HS-5 (cell line): ENCODE data around the gene PFDN1.

ENCODE experiments used
- DNase-seq: peaks from one replicate; pipeline ENCODE4 v3.0.0-alpha.2; 2012; ENCODE audit warnings: low read depth

Gene PFDN1

DNA sequence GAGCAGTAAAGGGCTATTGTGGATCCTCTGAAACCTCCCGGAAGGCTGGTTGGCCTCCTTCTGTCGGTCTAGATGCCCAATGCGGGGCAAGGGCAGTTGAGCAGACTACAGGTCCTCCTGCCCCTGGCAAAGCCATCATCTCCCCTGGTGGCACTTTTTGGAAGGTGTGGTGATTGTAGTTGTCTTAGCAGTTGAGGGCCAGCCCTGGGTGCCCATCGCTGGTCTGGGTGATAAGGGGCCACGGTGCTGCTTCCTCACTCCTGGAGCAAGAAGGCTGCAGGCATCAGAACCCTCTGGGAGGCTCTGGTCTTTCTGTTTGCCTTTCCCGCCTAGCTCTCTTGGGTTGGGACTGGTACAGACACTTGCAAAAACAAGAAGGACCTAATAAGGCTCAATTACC, 64.1 kb downstream of the PFDN1 start:
- no peak for DNase-seq

- DNase-seq: no peak
Measured at GRCh38 chr5:140236891-140237598, 65.9 kb downstream of the PFDN1 start.

DNA sequence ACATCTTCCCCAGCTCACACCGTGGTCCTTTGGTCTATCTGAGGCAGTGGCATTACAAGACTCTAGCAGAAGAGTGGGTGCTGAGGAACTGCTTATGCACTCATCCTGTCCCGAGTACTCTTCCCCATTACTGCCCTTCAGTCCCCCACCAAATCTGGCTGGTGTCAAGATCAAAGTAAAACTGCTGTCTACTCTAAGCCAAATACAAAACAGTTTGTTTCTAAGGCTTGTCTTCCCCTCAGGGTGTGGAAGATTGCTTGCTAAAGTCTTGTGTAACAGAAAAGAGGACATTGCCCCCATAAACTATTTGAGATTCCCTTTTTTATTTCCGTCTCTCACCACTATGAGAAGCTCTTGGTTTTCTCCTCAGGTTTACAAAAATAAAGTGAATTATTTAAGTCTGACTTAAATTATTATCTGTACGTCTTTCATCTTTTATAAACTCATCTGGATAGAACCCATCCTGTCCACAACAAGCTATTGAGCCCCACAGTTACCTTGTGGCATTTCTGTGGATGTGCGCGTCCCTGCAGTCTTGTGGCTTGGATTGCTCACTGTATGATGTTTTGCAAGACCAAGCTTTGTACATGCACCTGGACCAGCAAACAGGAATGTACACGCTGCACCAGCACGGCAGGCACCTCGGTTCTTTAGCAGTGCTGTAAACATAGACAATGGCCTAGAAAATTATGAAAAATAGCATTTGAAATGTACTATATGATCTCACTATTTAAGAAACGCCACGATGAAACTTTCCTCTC, 66.9 kb downstream of the PFDN1 start:
- DNase-seq: no peak

- no peak for DNase-seq
Measured at GRCh38 chr5:140234377-140234989, 68.4 kb downstream of the PFDN1 start.

DNA sequence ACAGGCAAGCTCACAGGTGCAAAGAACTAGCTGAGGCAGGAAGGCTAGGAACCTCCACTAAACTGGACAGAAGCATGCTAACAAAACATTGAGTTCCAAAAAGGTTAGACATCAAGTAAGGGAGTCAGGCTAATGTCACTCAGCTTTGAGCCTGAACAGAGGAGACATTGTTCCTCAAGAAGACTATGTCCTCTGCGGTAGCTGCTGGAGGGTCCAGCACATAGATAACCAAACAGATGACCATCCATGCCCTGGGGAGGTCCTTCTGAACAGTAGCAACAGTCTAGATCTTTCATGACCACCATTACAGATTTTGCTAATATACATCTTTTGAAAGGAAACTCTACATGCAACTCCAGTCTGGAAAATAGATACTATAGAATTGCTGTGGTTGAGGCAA, 70.2 kb downstream of the PFDN1 start:
- no peak for DNase-seq

- DNase-seq: no peak
Measured at GRCh38 chr5:140230373-140230772, 72.5 kb downstream of the PFDN1 start.

DNA sequence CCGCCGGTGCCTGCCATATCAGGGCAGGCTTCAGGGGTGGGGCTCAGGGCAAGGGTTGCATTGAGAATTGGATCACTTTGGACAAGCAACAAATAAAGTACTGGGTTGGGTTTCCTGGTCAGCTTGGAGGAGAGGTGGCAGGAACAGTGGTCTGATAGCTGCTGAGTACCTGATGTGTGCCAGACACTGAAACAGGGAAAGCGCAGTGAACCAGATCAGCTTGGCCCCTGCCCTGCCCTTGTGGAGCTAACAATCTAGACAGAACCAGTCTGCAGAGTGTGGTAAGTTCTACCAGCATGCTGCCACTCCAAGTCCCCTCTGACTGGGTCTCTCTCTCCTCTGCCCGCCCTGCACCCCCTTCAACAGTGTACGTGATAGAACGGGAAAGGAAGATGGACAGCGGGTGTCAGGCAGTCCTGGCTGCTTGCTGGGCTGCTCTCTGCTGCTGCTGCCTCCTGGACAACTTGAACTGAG, 74.5 kb downstream of the PFDN1 start:
- no peak for DNase-seq

GRCh38 chr5:140227046-140227445, 75.9 kb downstream of the PFDN1 start:
- no peak for DNase-seq

DNA sequence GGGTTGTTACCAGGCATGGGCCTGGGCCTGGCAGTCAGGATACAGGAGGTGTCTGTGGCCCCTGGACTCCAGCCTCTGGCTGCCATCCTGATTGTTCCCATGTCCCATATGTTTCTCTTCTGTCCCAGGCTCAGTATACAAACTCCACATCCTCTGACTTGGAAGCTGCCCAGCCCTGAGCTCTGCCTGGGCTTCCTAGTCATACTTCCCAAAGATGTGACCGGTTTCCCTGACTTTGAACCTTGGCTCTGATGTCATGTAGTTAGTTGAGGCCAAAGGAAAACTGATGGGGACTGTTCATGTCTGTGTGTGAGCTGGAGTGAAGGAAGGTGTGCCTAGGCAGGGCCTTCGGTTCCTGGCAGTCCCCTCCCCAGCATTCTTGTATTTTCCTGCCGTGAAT, 77.5 kb downstream of the PFDN1 start:
- no peak for DNase-seq

DNA sequence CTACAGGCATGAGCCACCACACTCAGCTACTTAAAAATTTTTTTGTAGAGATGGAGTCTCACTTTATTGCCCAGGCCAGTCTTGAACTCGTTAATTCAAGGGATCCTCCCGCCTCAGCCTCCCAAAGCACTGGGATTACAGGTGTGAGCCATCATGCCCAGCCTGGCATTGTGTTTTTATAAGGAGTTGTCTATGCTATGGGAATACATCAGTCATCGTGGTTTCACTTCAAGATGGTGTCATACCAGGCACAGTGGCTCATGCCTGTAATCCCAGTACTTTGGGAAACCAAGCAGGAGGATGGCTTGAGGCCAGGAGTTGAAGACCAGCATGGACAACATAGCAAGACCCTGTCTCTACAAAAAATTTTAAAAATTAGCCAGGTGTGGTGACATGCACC, 78.2 kb downstream of the PFDN1 start:
- no peak for DNase-seq

- DNase-seq: no peak
Measured at GRCh38 chr5:140223567-140223966, 79.3 kb downstream of the PFDN1 start.

DNA sequence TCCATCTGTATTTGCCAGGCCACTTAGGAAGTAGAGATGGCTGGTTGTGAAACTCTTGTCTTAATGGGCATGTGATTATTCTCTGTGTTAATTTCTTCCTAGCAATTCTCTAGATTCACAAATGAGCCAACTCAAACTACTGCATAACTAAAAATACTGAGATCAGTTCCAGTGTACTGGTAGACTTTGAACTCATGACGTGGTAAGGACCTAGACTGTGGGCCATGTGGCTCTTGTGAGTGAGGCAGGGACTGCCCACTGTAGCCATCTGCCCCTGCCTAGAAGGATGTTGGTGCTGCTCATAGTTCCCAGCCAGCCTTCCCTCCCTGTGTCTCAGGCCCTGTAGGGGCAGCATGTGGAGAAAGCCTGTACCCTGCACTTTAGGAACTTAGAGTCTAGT, 80.5 kb downstream of the PFDN1 start:
- no peak for DNase-seq

DNA sequence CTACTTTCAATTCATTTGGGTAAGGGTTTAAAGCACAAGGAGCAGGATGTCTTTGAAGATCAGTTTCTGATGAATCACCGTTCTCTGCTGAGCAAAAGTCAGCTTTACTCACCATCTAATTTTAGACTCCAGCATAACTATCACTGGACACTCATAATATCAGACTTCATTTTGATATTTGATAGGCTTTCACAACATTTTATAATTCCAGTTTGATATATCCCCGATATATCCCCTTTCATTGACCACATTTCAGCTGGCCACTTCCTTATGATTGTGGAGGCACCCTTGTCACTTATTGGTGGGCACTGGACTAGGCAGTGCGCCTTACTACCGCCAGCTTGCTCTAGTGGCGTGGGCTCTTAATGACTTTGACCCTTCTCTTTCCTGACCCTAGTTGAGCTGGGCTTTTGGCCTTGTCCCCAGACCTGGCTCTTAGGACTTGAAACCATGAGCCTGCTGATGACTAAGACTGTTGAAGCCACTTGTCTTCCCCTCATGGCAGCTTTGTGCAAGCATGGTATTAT, 81.1 kb downstream of the PFDN1 start:
- DNase-seq: peak; percentile 82

DNA sequence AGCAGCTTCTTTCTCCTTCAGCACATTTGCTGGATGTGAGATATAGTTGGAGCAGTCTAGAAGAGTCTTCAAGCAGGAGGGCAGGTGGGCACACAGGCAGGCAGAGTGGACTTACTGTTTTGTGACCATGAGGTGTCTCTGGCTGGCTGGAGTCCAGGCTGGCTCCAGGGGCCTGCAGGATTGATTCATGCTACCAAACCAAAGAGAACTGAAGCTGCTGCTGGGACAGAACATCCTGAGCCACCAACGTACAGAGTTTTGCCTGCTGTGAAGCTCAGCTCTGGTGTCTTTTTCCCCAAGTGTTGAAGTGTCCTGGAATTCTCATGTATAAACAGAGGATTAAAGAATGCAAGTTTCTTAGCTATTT, 82.2 kb downstream of the PFDN1 start:
- DNase-seq: no peak

DNA sequence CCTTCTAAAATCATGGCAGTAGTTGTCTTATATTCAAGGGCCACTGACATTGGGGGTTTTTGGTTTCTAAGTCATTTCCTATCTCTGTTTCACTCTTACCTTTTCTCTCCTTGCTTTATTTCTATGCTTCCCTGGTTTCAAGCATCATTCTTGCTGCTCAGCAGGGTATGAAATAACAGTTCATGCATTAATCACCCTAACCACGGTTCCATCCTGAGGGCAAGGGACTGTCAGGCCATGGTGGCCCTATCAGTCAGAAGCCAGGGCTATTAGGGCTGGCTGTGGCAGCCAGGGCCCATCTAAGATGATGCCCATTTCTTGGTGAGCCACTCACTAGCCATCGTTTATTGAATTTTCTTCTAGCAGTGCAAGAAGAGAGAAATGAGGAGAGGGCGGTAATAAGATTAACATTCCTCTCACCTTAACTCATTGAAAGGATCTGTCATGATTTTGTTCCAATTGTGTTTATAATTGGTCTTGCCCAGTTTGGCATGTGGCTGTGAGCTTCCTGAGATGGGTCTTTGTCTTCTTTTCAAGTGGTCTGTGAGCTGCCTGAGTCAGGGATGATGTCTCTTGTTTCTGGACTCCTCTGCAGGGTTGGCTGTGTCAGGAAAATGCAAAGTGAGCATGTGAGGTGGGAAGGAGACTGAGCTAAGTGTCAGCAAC, 82.7 kb downstream of the PFDN1 start:
- peak; percentile 51 for DNase-seq

GRCh38 chr5:140219068-140219991, 83.6 kb downstream of the PFDN1 start:
- no peak for DNase-seq

DNA sequence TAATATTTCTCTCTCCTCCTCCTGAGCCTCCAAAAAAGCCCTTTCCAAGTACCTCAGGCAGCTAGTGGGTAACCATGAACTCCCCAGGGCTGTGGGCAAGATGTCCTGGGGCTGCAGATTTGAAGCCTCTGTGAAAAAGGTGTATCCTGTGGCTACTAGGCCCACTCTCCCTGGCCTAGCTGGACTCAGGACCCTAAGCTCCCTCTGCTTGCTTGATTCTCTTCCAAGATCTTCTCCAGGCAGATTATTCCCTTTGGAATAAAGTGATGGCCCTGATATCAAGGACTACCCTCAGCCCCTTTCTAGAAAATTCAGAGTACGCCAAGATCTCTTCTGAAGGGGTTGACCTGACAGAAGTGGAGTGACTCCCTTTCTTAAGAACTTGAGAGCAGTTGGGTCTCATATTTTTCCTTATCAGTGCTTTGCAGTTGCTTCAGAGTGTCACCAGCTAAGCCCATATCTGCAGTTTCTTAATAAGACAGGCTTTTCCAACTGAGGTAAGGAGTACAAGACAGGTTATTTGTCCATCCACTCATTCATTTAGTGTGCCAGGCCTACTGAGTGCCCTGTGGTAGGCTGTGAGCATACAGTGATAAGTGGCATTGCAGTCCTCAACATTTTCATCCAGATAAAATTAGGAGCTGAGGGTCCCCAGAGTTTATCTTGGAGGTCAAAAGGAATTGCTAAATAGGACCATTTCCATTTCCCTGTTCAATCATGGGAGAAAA, 85.4 kb downstream of the PFDN1 start:
- DNase-seq: no peak

DNA sequence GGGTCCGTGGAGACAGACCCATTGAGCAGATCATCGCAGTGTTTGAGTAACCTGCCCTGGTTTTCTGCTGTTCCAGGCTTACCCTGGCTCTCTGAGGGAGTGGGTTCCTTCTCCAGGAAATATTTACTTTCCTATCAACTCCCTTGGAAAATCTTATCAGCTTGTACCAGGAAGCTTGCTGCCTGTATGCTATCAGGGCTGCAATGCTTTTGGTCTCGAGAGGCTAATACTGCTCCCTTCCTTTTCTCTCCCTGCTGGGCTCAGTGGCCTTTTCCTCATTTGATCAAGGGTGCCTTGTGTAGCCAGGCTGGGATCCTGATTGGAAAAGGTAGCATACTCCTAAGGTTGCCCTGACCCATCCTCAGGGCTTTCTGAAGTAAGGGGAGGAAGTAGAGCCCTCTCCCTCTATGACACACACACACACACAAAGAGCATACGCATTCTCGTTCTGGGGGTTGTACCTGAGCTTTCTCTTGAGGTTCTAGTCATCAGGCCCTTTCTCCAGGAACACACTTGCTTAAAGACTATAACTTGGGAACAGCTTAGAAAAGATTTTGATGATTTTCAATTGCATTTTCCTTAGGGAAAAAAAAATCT, 86.3 kb downstream of the PFDN1 start:
- no peak for DNase-seq

GRCh38 chr5:140215276-140215675, 87.6 kb downstream of the PFDN1 start:
- no peak for DNase-seq

- peak; percentile 50 for DNase-seq
Measured at GRCh38 chr5:140214831-140215230, 88.1 kb downstream of the PFDN1 start.
